Tibial nerve (tissue), 4 donors: ENCODE results near the gene SPINK9. TPM values are rescaled to one million over a fixed set of nuclear protein-coding genes. Genes with fewer than 3 reads are reported as not detected.
A peak's percentile ranks its signal among the peaks of the same experiment; 100 is the strongest.

Experiments
- DNase-seq, 2 donors: peaks; one replicate each; pipeline ENCODE4 v3.0.0-alpha.2; 2019; ENCODE audit warnings: low spot score in 2 of 2
- H3K27ac ChIP-seq, 4 donors: fragments of 200-600 bp; sonication (generic) in 3 of 4; one replicate each; pipeline ENCODE4 v1.5.1; 2017 to 2019; ENCODE audit warnings: mild to moderate bottlenecking in 1 of 4
- H3K27me3 ChIP-seq, 2 donors: fragments of 200-600 bp; sonication (generic) in 1 of 2; one replicate each; pipeline versions ENCODE4 v1.5.1 to v1.6.0; 2017 to 2019
- H3K36me3 ChIP-seq, 3 donors: fragments of 200-600 bp; sonication (generic); one replicate each; pipeline ENCODE4 v1.5.1; 2018 to 2019
- H3K4me1 ChIP-seq, 4 donors: fragments of 200-600 bp; sonication (generic) in 3 of 4; one replicate each; pipeline ENCODE4 v1.5.1; 2017 to 2019
- H3K4me3 ChIP-seq, 4 donors: fragments of 200-600 bp; sonication (generic) in 3 of 4; one replicate each; pipeline ENCODE4 v1.5.1; 2017 to 2019; ENCODE audit warnings: mild to moderate bottlenecking in 1 of 4, moderate library complexity in 1 of 4
- H3K9me3 ChIP-seq, 4 donors: fragments of 200-600 bp; sonication (generic) in 3 of 4; one replicate each; pipeline ENCODE4 v1.5.1; 2017 to 2019
- EP300 ChIP-seq, 2 donors: sonication (generic); formaldehyde crosslinking; IDR thresholded peaks; one replicate each; pipeline ENCODE4 v1.6.1; 2017; ENCODE audit warnings: antibody characterized with exemption in 2 of 2, mild to moderate bottlenecking in 1 of 2
- POLR2A ChIP-seq, 2 donors: fragments of 450-650 bp; IDR thresholded peaks; one replicate each; pipeline ENCODE4 v1.6.1; 2017; ENCODE audit warnings: antibody characterized with exemption in 2 of 2, mild to moderate bottlenecking in 2 of 2, moderate library complexity in 2 of 2
- WGBS, 2 donors: methylation state at CpG; one replicate each; pipeline ENCODE4 v1.1.5; 2018; 5-methylcytosine and 5-hydroxymethylcytosine counted together
- total RNA-seq, 4 donors: library from RNA; depleted of rRNA; stranded (reverse); fragments of >200 nt; gene quantifications; one replicate each; pipeline ENCODE4 v1.1.0, GENCODE V29; 2016
- TF ChIP-seq, protein P1 (sequence below), 5 experiments: fragments of 200-600 bp in 3 of 5; fragments of 450-650 bp in 2 of 5; sonication (generic) in 3 of 5; IDR thresholded peaks; one replicate each; pipeline ENCODE4 v1.5.1; 2016 to 2019; ENCODE audit warnings: antibody characterized with exemption in 5 of 5, mild to moderate bottlenecking in 3 of 5, moderate library complexity in 2 of 5

The SPINK9 gene
- total RNA-seq, 4 donors from 2014 or later, result not detected

- H3K27ac ChIP-seq, result no peak overlapping the region
- no peak overlapping the region for H3K4me3 ChIP-seq
- peaks cover 0 to 18% (median 0%) of the 10 kb centered on the region in 4 donors for H3K9me3 ChIP-seq
- no peaks in the 10 kb centered on the region for H3K4me1 ChIP-seq
- no peak for DNase-seq
- TF ChIP-seq EP300 (IDR thresholded peaks at IDR 0.05) (no peak), POLR2A (IDR thresholded peaks at IDR 0.05) (no peak)
- TF ChIP-seq, protein P1, sequence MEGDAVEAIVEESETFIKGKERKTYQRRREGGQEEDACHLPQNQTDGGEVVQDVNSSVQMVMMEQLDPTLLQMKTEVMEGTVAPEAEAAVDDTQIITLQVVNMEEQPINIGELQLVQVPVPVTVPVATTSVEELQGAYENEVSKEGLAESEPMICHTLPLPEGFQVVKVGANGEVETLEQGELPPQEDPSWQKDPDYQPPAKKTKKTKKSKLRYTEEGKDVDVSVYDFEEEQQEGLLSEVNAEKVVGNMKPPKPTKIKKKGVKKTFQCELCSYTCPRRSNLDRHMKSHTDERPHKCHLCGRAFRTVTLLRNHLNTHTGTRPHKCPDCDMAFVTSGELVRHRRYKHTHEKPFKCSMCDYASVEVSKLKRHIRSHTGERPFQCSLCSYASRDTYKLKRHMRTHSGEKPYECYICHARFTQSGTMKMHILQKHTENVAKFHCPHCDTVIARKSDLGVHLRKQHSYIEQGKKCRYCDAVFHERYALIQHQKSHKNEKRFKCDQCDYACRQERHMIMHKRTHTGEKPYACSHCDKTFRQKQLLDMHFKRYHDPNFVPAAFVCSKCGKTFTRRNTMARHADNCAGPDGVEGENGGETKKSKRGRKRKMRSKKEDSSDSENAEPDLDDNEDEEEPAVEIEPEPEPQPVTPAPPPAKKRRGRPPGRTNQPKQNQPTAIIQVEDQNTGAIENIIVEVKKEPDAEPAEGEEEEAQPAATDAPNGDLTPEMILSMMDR (IDR thresholded peaks at IDR 0.05), result no peak
- peaks cover 0 to 12% (median 0%) of the 10 kb centered on the region in 3 donors for H3K36me3 ChIP-seq
- no peaks in the 10 kb centered on the region for H3K27me3 ChIP-seq
Measured at GRCh38 chr5:148368299-148368698, 32.9 kb downstream of the SPINK9 start.

DNA sequence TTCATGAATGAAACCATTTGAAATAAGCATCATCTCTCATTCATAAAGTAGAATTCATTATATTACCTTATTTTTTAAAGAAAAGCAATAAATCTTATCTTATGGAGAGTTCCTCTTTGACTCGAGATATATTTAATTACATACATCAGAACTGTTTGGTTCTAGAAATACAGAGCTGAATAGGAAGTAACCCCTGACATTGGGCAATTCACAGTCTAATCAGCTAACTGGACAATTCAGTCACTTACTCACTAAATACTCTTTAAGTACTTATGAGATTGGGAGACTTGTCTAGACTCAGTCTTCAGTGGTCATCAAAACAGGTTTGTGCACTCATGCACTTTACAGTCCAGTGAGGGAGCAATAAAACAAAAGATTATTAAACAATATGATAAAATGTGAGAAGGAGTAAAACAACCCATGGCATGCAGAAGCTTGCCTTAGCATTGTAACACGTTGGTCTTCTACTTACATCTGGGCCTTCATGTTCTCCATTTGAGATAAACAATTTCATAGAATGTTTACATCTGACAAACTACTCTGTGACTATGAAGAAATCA, 36.9 kb downstream of the SPINK9 start:
- WGBS, 2 donors, result 67 to 68% methylated on average over 2 of the region's 2 CpGs
- no peak for DNase-seq
- Histone ChIP-seq H3K4me3 (no peak overlapping the region), H3K9me3 (peaks cover 0 to 18% (median 0%) of the 10 kb centered on the region in 4 donors), H3K36me3 (peaks cover 0 to 12% (median 0%) of the 10 kb centered on the region in 3 donors), H3K27me3 (no peaks in the 10 kb centered on the region), H3K4me1 (no peaks in the 10 kb centered on the region), H3K27ac (no peak overlapping the region)
- no peak for TF ChIP-seq POLR2A (IDR thresholded peaks at IDR 0.05)
- TF ChIP-seq EP300 (IDR thresholded peaks at IDR 0.05), result no peak
- TF ChIP-seq, protein P1 (IDR thresholded peaks at IDR 0.05), result no peak

DNA sequence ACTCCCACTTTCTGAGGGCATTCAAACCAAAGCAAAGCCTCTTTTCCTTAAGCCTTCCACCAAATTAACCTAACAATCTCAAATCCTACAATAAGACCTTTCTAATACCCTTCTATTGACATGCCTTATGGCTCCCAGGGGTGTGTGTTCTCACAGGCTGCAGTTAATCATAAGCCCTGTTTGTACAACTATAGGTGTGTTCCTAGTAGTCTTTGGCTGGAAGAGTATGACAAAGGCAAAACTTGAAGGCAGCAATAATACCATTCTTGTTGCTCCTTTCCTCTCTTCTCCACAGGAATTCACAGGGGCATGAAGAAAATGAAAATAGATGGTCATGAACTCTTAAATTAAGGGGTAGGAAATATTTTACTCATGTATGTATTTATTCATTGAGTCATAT, 37.5 kb downstream of the SPINK9 start:
- Histone ChIP-seq H3K36me3 (peaks cover 0 to 10% (median 0%) of the 10 kb centered on the region in 3 donors), H3K4me1 (no peaks in the 10 kb centered on the region), H3K9me3 (peaks cover 0 to 12% (median 0%) of the 10 kb centered on the region in 4 donors), H3K27me3 (no peaks in the 10 kb centered on the region), H3K27ac (no peak overlapping the region), H3K4me3 (no peak overlapping the region)
- DNase-seq, result no peak
- no peak for TF ChIP-seq POLR2A (IDR thresholded peaks at IDR 0.05)
- TF ChIP-seq EP300 (IDR thresholded peaks at IDR 0.05), result no peak
- TF ChIP-seq, protein P1 (IDR thresholded peaks at IDR 0.05), result no peak

GRCh38 chr5:148374690-148375360, 39.5 kb downstream of the SPINK9 start:
- DNase-seq, result peak in 1 of 2 donors; percentile 39
- no peaks in the 10 kb centered on the region for H3K4me1 ChIP-seq
- H3K36me3 ChIP-seq, result peaks cover 0 to 17% (median 0%) of the 10 kb centered on the region in 3 donors
- H3K27ac ChIP-seq, result no peak overlapping the region
- 62 to 69% methylated on average over 3 of the region's 3 CpGs for WGBS, 2 donors
- TF ChIP-seq, protein P1 (IDR thresholded peaks at IDR 0.05), result peak; percentile 29 to 50 (median 37)
- TF ChIP-seq POLR2A (IDR thresholded peaks at IDR 0.05), result no peak
- H3K9me3 ChIP-seq, result no peaks in the 10 kb centered on the region
- no peaks in the 10 kb centered on the region for H3K27me3 ChIP-seq
- H3K4me3 ChIP-seq, result no peak overlapping the region

GRCh38 chr5:148376198-148376597, 40.8 kb downstream of the SPINK9 start:
- no peaks in the 10 kb centered on the region for H3K27me3 ChIP-seq
- H3K27ac ChIP-seq, result no peak overlapping the region
- 90 to 95% methylated on average over 4 of the region's 4 CpGs for WGBS, 2 donors
- no peaks in the 10 kb centered on the region for H3K9me3 ChIP-seq
- no peak for DNase-seq
- peaks cover 0 to 17% (median 0%) of the 10 kb centered on the region in 3 donors for H3K36me3 ChIP-seq
- no peak for TF ChIP-seq EP300 (IDR thresholded peaks at IDR 0.05)
- TF ChIP-seq, protein P1 (IDR thresholded peaks at IDR 0.05), result no peak
- no peak for TF ChIP-seq POLR2A (IDR thresholded peaks at IDR 0.05)
- H3K4me3 ChIP-seq, result no peak overlapping the region
- no peaks in the 10 kb centered on the region for H3K4me1 ChIP-seq
